HG02642 (cell line): Measurements from ENCODE around the gene MSMB.
"Not testable (repeated sequence)": the region's sequence is repeated elsewhere in the genome, so short reads cannot be mapped to it uniquely, and the experiment has no call there.

Source experiments
- ATAC-seq: cut with Tn5 transposase; IDR thresholded peaks from one replicate; pipeline ENCODE4 v1.9.1; 2021; ENCODE audit warnings: mild to moderate bottlenecking; ENCODE audit not compliant: unreplicated experiment, poor library complexity

MSMB gene, protein sequence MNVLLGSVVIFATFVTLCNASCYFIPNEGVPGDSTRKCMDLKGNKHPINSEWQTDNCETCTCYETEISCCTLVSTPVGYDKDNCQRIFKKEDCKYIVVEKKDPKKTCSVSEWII

DNA sequence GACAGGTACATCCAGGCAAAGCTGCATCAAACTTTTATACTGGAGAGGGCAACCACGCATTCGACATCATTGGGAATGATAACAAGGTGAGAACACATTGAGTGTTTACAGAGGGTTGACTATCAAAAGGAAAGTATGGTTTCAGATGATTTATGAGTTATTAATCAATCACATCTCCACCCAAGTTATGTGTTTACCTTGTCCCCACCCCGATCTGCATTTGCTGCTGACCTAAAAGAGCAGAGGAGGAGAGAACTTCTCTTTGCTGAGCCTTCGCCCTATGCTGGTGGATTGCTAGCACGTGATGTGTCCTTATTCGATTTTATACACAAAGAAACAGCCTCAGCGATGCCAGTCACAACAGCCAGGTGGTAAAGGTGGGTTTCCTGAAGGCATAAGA, at the start of gene MSMB:
MSMB (minus strand) TSS at position 9 of the 400 bp plus-strand sequence. CDS start 32 bp downstream, outside the sequence.
- ATAC-seq = no peak

DNA sequence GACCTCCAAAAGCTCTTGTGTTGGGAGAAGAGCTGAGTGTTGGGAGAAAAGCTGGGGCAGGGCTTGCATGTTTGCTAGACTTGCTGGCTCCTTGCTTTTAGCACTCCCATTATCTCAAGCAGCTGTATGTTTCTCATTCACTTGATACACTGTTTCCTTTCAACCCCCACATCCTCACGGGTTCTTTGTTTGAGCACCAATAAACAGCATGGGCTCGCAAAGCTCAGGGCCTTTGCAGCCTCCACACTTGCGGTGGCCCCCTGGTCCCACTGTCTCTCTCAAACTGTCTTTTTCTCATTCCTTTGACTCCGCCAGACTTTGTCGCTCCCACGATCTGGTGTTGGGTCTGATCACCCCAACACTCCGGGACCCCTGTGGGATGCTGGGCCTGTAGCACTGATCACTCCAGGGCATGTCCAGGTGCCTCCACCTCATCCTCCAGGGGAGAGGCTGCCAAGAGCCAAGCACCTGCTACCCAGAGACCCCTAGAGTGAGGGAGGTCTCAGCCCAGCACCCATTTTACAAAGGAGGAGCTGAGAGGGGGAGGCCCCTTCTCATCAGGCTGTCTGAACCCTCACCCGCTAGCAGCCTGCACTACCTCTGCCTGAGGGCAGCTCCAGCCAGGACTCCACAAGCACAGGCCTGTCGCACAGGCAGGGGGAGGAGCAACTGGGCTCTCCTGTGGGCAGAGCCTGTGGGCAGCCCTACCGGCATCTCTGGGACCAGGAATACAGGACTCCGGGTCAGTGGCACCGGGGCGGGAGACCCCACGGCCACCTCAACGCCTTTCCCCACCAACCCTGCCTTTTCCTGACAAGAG, 49.1 kb upstream of the MSMB start:
- no peak for ATAC-seq

DNA sequence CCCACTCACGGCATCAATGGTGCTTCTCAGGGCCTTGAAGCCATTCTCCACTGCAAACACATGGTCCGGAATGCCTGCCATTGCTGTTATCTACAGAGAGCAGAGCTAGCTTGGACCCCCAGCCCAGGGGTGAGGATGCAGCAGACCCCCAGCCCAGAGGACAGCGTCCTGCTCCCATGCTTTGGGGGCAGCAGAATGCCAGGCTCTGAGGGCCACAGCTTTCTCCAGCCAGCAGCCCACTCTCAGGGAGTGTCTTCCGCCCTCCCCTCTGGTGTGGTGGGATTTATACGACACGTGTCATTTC, 48.1 kb upstream of the MSMB start:
- ATAC-seq = no peak

DNA sequence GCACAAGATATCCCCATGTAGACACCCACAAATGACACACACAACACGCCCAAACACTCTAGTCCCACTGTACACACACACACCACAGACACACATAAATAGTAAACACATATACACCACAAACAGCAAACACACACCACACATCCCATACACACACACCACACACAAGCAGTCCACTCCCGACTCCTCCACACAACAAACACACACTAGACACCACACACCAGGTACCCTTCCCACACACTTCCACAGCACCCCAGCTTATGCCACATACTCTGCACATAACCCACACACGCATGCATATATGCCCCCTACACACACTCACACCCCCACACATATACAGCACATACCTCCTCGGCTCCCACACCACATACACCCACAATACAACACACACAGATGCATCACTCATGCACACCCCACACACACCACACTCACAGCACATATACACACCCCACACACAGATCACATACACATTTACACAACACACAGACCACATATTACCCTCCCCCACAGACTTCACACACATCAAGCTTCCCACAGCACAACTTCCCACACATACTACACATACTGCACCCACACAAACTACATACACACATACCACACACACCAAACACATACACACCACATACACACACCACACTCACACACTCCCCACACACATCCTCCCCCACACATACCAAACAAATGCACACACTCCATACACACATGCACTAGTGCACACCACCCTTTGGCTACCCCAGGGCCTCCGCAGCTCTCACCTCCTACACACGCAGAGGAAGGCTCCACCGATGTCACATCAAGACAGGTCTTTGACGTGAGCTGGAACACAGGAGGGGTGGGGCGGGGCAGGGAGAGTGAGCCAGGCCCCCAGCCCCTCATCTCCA, 47.5 kb upstream of the MSMB start:
- ATAC-seq = not testable (repeated sequence)

DNA sequence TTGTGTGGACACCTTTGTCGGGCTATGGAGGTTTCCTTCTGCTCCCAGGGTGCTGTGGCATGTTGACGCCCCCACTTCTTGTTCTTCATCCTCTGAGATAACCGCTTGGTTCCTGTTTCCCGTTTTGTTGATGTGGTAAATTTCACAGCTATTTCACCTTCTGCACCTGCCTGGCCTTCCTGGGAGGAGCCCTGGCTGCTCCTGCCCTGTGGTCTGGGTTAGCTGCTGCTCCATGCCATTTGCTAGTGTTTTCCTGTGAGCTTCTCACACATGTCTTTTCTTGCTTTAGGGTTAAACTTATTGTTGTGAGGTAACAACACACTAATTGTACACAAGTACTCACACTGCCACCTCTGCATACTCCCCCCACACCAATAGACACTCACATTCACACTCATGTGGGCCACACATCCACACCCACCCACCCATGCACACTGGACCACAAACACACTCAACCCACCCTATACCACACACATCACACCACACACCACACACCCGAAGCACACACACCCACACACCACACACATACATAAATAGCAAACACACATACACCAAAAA, 46.5 kb upstream of the MSMB start:
- ATAC-seq = peak; percentile 37

DNA sequence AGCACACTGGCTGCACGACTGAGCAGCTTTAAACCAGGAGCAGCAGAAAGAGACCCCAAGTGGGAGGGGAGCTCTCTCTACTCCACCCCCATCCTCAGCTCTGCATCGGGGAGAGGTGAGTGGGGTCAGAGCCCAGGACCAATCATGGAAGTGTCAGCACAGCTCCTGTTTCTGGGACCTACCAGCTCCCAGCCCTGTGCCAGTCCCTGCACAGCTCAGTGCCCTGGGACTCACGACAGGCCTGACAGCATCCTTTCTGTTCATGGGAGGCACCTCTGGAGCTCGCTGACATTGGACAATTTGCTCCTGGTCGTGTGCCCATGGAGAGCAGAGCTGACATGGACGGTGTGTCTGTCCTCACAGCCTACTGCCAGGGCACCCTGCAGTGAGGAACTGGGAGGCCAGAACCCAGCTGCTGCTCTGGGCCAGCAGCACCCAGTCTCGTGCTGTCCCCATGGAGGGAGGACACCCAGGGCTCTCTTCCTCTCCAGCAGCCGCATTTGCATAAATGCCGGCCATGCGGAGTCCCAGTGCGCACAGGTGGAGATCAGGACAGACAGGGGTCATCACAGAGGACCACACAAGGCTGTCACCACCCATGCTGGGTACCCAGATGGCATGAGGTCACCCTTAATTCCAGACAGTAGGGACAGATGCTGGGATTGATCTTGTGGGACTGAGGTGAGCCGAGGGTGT, 45.9 kb upstream of the MSMB start:
- peak; percentile 36 for ATAC-seq

DNA sequence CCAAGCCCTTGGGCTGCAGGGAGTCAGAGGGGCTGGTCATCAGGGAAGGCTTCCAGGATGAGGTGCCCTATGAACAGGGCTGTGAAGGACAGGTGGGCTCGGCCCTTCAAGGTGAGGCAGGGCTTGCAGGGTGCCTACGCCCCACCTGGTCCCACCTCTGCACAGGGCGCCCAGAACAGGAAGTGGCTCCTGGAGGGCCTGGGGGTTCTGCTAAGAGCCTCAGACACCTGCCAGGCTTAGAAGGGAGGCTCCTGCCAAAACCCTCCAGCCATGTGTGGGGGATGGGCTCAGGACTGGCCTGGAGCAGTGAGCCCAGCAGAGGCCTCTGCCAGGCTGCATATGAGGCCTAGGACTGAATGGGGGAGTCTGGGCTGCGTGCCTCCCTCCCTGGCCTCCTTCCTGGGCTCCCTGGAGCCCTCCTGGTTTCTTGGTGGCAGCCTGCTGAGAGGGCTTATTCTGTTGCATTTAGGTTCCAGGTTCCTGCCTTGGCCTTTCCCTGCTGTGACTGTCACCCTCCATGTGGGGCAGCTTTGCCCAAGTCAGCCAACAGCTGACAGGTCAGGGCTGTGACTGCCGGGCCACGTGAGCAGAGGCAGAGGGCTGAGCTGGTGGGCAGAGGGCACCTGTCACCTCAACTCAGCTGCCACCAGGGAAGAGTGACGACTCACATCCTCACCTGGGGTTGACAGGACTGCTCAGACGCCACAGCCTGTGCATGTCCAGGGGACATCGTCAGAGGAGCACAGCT, 45.2 kb upstream of the MSMB start:
- no peak for ATAC-seq

DNA sequence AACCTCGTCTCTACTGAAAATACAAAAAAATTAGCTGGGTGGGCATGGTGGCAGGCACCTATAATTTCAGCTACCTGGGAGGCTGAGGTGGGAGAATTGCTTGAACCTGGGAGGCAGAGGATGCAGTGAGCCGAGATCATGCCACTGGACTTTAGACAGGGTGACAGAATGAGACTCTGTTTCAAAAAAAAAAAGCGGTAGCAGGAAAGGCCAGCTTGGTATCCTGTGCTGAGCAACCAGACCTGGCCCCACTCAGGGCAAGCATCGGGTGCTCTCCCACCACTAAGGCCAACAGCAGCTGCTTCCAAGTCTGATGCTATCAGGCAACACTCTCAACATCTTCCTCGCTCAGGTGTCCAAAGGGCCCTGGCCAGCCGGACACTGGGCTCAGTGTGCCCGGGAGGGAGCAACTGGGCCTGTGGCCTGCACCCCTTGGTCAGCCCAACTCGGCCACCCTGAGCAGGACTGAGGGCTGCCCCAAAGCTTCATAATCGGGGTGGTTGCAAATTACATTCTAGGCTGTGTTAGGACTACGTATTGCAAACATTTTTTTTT, 44.3 kb upstream of the MSMB start:
- no peak for ATAC-seq

DNA sequence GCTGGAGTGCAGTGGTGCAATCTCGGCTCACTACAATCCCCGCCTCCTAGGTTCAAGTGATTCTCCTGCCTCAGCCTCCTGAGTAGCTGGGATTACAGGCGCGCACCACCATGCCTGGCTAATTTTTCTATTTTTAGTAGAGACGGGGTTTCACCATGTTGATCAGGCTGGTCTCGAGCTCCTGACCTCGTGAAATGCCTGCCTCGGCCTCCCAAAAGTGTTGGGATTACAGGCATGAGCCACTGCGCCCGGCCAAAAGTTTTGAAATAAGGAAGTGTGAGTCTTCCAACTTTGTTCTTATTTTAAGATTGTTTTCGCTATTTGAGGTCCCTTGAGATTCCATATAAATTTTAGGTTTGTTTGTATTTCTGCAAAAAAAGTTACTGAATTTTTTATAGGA, 41.3 kb upstream of the MSMB start:
- not testable (repeated sequence) for ATAC-seq

DNA sequence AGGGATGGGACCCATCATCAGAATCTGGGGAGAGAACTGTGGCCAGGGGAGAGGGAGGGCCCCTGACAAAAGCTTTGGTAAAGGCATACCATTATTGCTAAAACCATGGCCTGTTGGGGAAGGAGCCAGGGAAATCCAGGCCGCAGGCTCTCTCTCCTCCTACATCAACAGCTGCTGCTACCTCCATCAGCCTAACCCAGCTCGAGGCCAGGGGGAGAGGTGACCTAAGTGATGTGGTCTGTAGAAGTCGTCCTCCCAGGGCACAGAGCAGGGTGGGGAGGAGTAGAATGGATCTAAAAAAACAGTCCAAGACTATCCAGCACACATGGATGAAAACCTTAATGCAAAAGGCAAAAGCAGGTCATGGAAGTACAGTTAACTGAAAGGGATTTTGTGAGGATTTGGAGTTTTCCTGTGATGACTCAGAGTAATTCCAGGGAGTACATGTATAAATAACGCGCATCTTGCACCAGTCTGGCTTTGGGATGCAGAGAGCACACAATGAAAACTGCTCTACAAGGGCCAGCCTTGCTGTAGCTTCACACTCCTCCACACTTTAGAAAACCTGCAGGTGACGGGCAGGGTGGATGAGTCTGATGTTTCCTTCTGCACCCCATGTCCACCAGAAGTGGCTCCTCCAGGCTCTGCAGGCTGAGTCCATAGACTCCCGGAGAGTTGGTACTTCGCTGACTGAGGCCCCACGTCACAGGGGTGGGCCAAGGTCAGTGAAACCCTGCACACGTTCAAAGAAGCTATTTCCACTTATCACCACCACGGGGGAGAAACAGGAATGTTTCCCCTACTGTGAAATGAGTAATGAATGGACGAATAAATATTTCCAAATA, 38.5 kb upstream of the MSMB start:
- ATAC-seq = no peak

DNA sequence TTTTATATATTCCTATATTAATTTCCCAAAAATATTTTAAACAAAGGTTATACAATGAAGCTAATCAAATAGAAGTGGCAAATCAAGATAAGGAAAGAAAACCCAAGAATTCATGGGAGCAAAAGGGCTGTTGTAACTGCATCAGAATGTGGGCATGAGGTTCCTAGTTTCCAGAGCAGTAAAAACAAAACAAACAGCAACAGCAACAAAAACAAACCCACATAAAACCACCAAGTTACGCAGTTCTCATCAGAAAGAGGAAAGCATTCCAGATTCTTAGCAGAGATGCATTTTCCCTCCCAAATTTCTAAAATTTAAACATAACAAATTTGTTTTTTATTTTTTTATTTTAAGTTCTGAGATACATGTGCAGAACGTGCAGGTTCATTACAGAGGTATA, 34.8 kb upstream of the MSMB start:
- no peak for ATAC-seq

DNA sequence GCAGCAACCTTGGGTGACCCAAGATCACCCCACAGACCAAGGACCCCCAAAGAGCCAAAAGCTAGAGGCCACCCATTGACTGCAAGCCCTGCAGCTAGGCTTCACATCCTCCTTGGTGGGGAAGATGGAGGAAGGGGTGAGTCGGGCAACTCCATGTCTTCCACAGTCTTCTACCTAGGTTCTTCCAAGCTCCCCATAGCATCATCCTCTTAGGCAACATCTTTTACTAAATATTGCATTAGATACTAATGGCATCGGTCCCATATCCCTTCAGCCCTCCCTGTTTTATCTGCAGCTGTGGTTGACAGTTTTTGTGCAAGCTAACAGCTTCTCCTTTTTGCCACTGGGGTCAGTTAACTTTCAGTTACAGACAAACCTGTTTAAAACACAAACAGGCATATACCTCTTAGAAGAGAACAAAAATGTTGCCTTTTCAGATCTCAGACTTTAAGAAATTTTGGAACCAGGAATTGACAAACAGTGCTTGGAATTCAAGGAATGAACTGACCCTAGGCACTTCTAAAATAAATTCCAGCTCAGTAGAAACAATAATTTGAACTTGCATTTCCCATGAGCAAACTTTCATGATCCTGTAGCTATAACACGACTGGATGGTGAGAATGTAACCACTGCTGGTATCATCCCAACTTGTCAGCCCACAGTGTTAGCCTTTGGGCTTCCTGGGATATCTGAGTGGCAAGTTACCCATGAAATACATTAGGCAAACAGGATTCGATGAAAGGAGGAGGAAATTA, 33.9 kb upstream of the MSMB start:
- no peak for ATAC-seq

DNA sequence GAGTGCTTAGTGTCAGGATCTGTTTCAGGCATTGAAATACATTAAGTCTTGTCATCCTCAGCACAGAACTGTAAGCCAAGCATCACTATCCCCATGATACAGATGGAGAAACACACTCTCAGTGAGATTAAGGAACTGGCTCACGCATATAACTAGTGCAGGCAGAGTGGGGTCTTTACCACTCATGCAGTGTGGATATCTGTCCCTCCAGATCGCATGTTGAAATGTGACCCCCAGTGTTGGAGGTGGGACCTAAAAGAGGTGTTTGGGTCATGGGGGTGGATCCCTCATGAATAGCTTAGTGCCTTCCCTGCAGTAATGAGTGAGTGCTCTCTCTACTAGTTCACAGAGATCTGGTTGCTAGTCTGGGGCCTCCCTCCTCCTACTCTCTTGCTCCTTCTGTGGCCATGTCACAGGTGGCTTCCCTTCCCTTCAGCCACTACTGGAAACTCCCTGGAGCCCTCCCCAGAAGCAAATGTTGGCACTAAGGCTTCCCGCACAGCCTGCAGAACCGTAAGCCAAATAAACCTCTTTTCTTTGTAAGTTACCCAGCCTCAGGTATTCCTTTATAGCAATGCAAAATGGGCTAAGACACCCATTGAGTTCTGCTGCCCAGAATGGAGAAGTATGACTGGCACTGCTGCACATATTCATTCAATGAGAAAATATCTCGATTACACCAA, 31.8 kb upstream of the MSMB start:
- ATAC-seq = no peak

DNA sequence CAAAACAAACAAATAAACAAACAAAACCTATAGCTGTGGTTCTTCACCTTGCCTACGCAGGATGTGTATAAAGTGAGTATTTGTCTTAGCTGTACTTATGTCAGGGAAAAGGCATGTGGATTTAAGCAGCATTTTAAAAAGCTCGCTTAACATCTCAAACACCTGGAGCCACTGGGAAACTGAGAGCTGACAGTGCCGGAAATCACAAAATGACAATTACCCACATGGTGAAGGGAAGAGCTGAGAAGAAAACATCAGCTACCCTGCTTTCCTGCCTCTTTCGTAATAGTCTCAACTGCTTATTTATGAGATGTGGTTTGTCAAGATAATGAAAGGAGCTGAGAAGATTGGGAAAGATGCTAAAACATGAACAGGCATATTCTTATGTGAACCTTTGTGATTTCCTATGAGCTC, 31.1 kb upstream of the MSMB start:
- no peak for ATAC-seq

DNA sequence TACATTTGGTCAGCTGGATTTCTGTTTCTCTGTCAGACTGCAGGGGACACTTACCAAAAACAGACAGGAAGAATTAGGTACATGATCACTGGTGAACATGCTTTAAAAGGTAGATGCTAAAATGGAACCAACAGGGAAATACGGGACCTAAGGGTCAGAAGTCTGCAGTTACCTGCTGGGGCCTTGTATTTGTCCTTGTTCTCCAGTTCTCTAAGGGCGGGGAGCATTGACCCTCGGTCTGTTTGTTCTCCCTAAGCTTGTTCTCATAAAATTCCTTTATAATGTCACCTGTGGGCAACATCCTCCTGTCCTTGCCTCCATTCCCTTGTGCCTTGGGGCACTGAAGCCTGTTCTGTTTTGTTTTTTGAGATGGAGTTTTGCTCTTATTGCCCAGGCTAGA, 29.8 kb upstream of the MSMB start:
- ATAC-seq = no peak

DNA sequence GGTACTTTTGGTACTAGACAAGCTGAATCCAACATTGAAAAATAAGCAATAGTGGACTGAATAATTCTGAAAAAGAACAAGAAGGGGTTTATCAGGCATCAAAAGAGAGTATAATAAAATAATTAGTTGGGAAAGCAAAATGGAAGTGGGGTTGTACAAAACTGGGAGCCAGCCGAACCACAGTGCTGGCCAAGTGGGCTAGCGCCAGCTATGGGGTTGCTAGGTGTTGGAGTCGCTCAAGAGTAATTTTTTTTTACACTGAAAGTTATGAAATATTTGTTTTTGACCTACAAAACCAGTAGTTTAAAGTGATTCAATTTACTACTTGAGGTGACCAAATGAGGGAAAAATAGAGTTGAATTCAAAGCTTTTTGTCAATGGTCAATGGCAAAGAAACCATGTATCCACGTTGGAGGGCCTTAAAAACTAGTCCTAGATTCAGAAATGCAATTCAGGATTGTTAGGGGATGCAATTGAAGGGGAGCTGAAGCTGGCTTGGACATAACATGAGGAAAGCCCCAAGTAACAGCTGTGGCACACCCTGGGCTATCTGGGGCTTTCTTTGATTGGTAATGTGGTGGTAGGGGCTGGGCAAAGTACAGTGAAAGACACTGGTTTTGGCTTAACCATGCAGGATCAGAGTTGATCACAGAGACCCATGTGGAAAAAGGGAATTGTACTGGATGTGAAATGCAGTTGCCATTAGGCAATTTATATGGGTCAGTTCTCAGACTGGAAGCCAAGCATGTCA, 28.3 kb upstream of the MSMB start:
- no peak for ATAC-seq

DNA sequence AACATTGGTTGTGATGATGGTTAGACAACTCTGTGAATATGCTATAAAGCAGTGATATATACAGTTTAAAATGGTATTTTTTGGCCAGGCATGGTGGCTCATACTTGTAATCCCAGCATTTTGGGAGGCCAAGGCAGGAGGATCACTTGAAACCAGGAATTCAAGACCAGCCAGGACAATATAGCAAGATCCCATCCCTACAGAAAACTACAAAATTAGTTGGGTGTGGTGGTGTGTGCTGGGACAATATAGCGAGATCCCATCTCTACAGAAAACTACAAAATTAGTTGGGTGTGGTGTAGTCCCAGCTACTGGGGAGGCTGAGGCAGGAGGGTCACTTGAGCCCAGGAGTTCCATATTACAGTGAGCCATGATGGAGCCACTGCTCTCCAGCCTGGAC, 27.5 kb upstream of the MSMB start:
- ATAC-seq = no peak
